B cell (primary cell): ENCODE measurements around the gene SKP2. TPM values are rescaled to one million over a fixed set of nuclear protein-coding genes. Genes with fewer than 3 reads are reported as not detected.

Experiments
- ATAC-seq: fragments of 200-7000 bp; cut with Tn5 transposase; one replicate; pipeline ENCODE4 v1.10.0; 2021; ENCODE audit warnings: low read depth, mild to moderate bottlenecking, moderate number of reproducible peaks, moderate library complexity
- CTCF ChIA-PET: fragments of 350-600 bp; sonication (Branson Sonifier 250); formaldehyde crosslinking; loops from one replicate; lab custom pipeline; 2021; ENCODE audit warnings: antibody characterized with exemption, inconsistent platforms; lab: Charles Lee
- POLR2A ChIA-PET: fragments of 350-600 bp; sonication (Branson Sonifier 250); formaldehyde crosslinking; loops from one replicate; lab custom pipeline; 2021; ENCODE audit warnings: antibody characterized with exemption; lab: Charles Lee
- DNase-seq: peaks from one replicate; pipeline ENCODE4 v3.0.0; 2013
- H2AFZ ChIP-seq: 2 replicates; pipeline ENCODE4 v1.6.1; 2012; ENCODE audit warnings: mild to moderate bottlenecking, low read depth, low read length; ENCODE audit not compliant: insufficient read depth, poor library complexity, severe bottlenecking
- H3K27ac ChIP-seq, 2 donors: 1 replicate in 1 of 2; 2 replicates in 1 of 2; pipeline ENCODE4 v1.5.1; 2012 to 2013; ENCODE audit warnings: low read length in 2 of 2, mild to moderate bottlenecking in 2 of 2, moderate library complexity in 1 of 2
- H3K27me3 ChIP-seq, 4 experiments: fragments of 200-600 bp in 1 of 4; sonication (generic) in 1 of 4; replicated peaks in 1 of 4; 1 replicate in 2 of 4; 2 replicates in 2 of 4; pipeline versions ENCODE4 v1.6.1 to v1.7.0; 2013 to 2016; ENCODE audit warnings: low read length in 3 of 4, mild to moderate bottlenecking in 2 of 4, mixed read lengths in 1 of 4, moderate library complexity in 1 of 4; ENCODE audit not compliant: insufficient read depth in 4 of 4, control insufficient read depth in 3 of 4; ENCODE audit errors: control extremely low read depth in 1 of 4
- H3K36me3 ChIP-seq, 2 experiments: replicated peaks in 1 of 2; 1 replicate in 1 of 2; 2 replicates in 1 of 2; pipeline versions ENCODE4 v1.6.1 to v1.7.1; 2013; ENCODE audit warnings: low read length in 1 of 2; ENCODE audit not compliant: insufficient read depth in 2 of 2, control insufficient read depth in 1 of 2; ENCODE audit errors: control extremely low read depth in 1 of 2, extremely low read depth in 1 of 2
- H3K4me1 ChIP-seq, 2 donors: fragments of 200-600 bp in 1 of 2; sonication (generic) in 1 of 2; 1 replicate in 1 of 2; 2 replicates in 1 of 2; pipeline versions ENCODE4 v1.5.1 to v1.6.1; 2013 to 2017; ENCODE audit warnings: low read length in 2 of 2; ENCODE audit not compliant: control insufficient read depth in 2 of 2, insufficient read depth in 2 of 2
- H3K4me2 ChIP-seq: replicated peaks from 2 replicates; pipeline ENCODE3; 2012; ENCODE audit warnings: mild to moderate bottlenecking, low read depth, low read length; ENCODE audit not compliant: poor library complexity, severe bottlenecking
- H3K4me3 ChIP-seq, 5 experiments: fragments of 200-600 bp in 1 of 5; sonication (generic) in 1 of 5; 1 replicate in 3 of 5; 2 replicates in 2 of 5; pipeline versions ENCODE4 v1.5.1 to v1.7.0; 2011 to 2016; ENCODE audit warnings: low read length in 4 of 5, mild to moderate bottlenecking in 4 of 5, low read depth in 2 of 5, control low read depth in 1 of 5, moderate library complexity in 1 of 5; ENCODE audit not compliant: insufficient read depth in 1 of 5; ENCODE audit errors: control extremely low read depth in 1 of 5, extremely low read depth in 1 of 5
- H3K79me2 ChIP-seq: fragments of 200-600 bp; sonication (generic); one replicate; pipeline ENCODE4 v1.6.0; 2016; ENCODE audit warnings: low read length; ENCODE audit not compliant: control insufficient read depth, insufficient read depth
- H3K9ac ChIP-seq: fragments of 200-600 bp; sonication (generic); 2 replicates; pipeline ENCODE4 v1.6.1; 2017; ENCODE audit warnings: mild to moderate bottlenecking, low read length, moderate library complexity
- H3K9me3 ChIP-seq, 3 donors: one replicate each; pipeline versions ENCODE4 v1.6.1 to v1.7.1; 2013; ENCODE audit warnings: low read length in 2 of 3; ENCODE audit not compliant: control insufficient read depth in 2 of 3, insufficient read depth in 1 of 3; ENCODE audit errors: control extremely low read depth in 1 of 3
- H4K20me1 ChIP-seq: 2 replicates; pipeline ENCODE4 v1.6.0; 2012; ENCODE audit warnings: mild to moderate bottlenecking, low read length; ENCODE audit not compliant: insufficient read depth, control insufficient read depth, poor library complexity, severe bottlenecking
- H3K27ac Mint-ChIP-seq: one replicate; pipeline ENCODE4 v1.8.0; 2021; ENCODE audit warnings: mixed read lengths
- H3K27me3 Mint-ChIP-seq: one replicate; pipeline ENCODE4 v1.8.0; 2021; ENCODE audit warnings: mixed read lengths
- H3K4me1 Mint-ChIP-seq: one replicate; pipeline ENCODE4 v1.8.0; 2021; ENCODE audit warnings: mixed read lengths
- H3K4me3 Mint-ChIP-seq: one replicate; pipeline ENCODE4 v1.8.0; 2021; ENCODE audit warnings: mixed read lengths
- H3K9me3 Mint-ChIP-seq: one replicate; pipeline ENCODE4 v1.8.0; 2022; ENCODE audit warnings: mixed read lengths; ENCODE audit not compliant: insufficient read depth
- CTCF ChIP-seq: fragments of 200-600 bp; IDR thresholded peaks from one replicate; pipeline ENCODE4 v1.8.0; 2022; ENCODE audit warnings: antibody characterized with exemption, mild to moderate bottlenecking
- EZH2 ChIP-seq: IDR thresholded peaks from 2 replicates; pipeline ENCODE4 v1.6.1; 2012; ENCODE audit warnings: borderline replicate concordance, low read depth, mild to moderate bottlenecking, moderate library complexity, low read length; ENCODE audit not compliant: insufficient read depth, poor library complexity, severe bottlenecking
- WGBS: methylation state at CpG from one replicate; pipeline ENCODE4 v1.1.5; 2013; ENCODE audit warnings: missing lambda C conversion rate; ENCODE audit not compliant: insufficient coverage; 5-methylcytosine and 5-hydroxymethylcytosine counted together
- intact Hi-C: fragments of 100-400 bp; cut with micrococcal nuclease; formaldehyde crosslinking; loops from one replicate; pipeline ENCODE4 v1.10.0; 2022
- polyA plus RNA-seq: library from polyadenylated mRNA; depleted of rRNA; stranded (reverse); fragments of >200 nt; gene quantifications from 2 replicates; pipeline ENCODE4 v1.2.3, GENCODE V29; 2012
- total RNA-seq, 2 donors: library from RNA; stranded (reverse); fragments of 120-200 nt in 1 of 2; gene quantifications; 1 replicate in 1 of 2; 2 replicates in 1 of 2; pipeline versions ENCODE4 v1.2.3 to v1.2.4, GENCODE V29; 2013 to 2022

SKP2 gene
- total and polyA plus RNA-seq, 2 donors (not counting 1 experiment from before 2014, with no cell fraction given): 26.7 to 27.1 TPM

DNA sequence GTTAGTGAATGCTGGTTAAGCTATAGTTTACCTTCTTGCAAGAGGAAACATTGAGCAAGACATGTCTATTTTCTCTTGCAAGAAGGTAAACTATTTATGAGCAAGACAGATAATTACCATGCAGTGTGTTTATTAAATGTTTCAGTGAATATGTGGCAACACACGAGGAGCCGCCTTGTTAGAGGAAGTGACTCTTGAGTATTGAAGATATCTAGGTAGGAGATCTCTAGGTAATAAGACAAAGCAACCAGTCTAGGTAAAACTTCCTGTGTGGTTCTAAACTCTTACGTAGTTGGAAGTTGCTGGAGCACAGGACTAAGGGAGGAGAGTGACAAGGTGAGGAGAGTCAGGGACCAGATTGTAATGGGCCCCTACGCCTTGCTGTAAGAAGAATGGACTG lies 16.8 kb downstream of the SKP2 start:
- no peaks in the 10 kb centered on the region for H4K20me1 ChIP-seq
- no peak overlapping the region for H3K4me3 ChIP-seq
- Mint-ChIP-seq H3K4me1 (no peaks in the 10 kb centered on the region), H3K27me3 (no peaks in the 10 kb centered on the region), H3K4me3 (no peak overlapping the region), H3K27ac (no peak overlapping the region), H3K9me3 (no peaks in the 10 kb centered on the region)
- no peak for DNase-seq
- no peaks in the 10 kb centered on the region for H3K4me1 ChIP-seq
- H3K27ac ChIP-seq: no peak overlapping the region
- ChIA-PET POLR2A (no interaction called here), CTCF (no interaction called here)
- H3K27me3 ChIP-seq: no peaks in the 10 kb centered on the region
- H3K36me3 ChIP-seq: peaks cover 0 to 68% of the 10 kb centered on the region in 2 experiments
- H3K9me3 ChIP-seq: no peaks in the 10 kb centered on the region
- no peak for ATAC-seq
- H3K4me2 ChIP-seq: no peak overlapping the region
- H3K9ac ChIP-seq: no peak overlapping the region
- 93% methylated on average over 4 of the region's 4 CpGs for WGBS
- peaks cover 5% of the 10 kb centered on the region for H3K79me2 ChIP-seq
- intact Hi-C loops: no loop called here
- H2AFZ ChIP-seq: no peak overlapping the region
- TF ChIP-seq CTCF (no peak), EZH2 (no peak)

GRCh38 chr5:36170832-36171424 lies 19.0 kb downstream of the SKP2 start:
- no peak overlapping the region for H3K4me3 ChIP-seq
- peaks cover 5% of the 10 kb centered on the region for H3K79me2 ChIP-seq
- no peak for ATAC-seq
- intact Hi-C loops: no loop called here
- H3K4me2 ChIP-seq: no peak overlapping the region
- no peak overlapping the region for H3K9ac ChIP-seq
- H3K27me3 ChIP-seq: no peaks in the 10 kb centered on the region
- peaks cover 9 to 62% of the 10 kb centered on the region in 2 experiments for H3K36me3 ChIP-seq
- H2AFZ ChIP-seq: no peak overlapping the region
- H3K9me3 ChIP-seq: no peaks in the 10 kb centered on the region
- Mint-ChIP-seq H3K4me1 (no peaks in the 10 kb centered on the region), H3K27me3 (no peaks in the 10 kb centered on the region), H3K9me3 (no peaks in the 10 kb centered on the region), H3K4me3 (no peak overlapping the region), H3K27ac (no peak overlapping the region)
- CTCF ChIA-PET: no interaction called here
- WGBS: 100% methylated on average over 3 of the region's 5 CpGs
- H4K20me1 ChIP-seq: no peaks in the 10 kb centered on the region
- POLR2A ChIA-PET: no interaction called here
- no peaks in the 10 kb centered on the region for H3K4me1 ChIP-seq
- no peak for TF ChIP-seq CTCF
- TF ChIP-seq EZH2: no peak
- H3K27ac ChIP-seq: no peak overlapping the region
- DNase-seq: no peak
